ENCODE results near the gene COG2. TPM values are rescaled to one million over a fixed set of nuclear protein-coding genes. Genes with fewer than 3 reads are reported as not detected.

COG2 gene
- total and polyA plus RNA-seq, 2 of the 8 experiments (the other 6 are each of a cell fraction or from before 2014, with no cell fraction given): 10.3 to 36.7 TPM

DNA sequence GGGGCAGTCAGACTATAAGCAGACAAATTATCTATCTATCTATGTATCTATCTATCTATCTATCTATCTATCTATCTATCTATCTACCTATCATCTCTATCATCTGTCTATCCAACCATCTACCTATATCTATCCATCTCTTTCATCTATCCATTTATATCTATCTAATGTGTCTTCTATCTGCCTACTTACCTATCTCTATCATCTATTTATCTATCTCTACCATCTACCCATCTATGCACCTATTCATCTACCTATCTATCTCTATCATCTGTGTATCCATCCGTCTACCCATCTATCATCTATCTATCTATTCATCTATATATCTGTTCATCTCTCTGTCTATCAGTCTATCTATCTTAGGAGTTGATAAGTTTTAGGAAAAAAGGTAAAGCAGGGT, 10.8 kb upstream of the COG2 start:
- no peak for DNase-seq (ENCODE audit: low read depth in 1 of 2, low spot score in 2 of 2)
- no peak for FAIRE-seq
- ChIA-PET CTCF (ENCODE audit: partially characterized antibody) (interaction anchor here (3.5 kb wide), 1 partner anchor 11 kb away, joined by 11 read pairs; the partner anchor contains the start of gene COG2), POLR2A (ENCODE audit: partially characterized antibody) (no interaction called here)
- no peak overlapping the region for H2BK5ac ChIP-seq (ENCODE audit: low read depth, low read length)
- H2BK15ac ChIP-seq (ENCODE audit: low read length): no peak overlapping the region
- no peaks in the 10 kb centered on the region for H3K79me2 ChIP-seq (ENCODE audit: control insufficient read depth in 1 of 2, insufficient read depth in 2 of 2, low read length in 2 of 2)
- no peak overlapping the region for H2BK12ac ChIP-seq (ENCODE audit: low read depth, low read length)
- no peak overlapping the region for H2AK5ac ChIP-seq (ENCODE audit: low read depth, low read length)
- no peak overlapping the region for H3K18ac ChIP-seq (ENCODE audit: extremely low read depth, low read length)
- H4K8ac ChIP-seq (ENCODE audit: extremely low read depth, insufficient read depth, low read length): no peak overlapping the region
- no peaks in the 10 kb centered on the region for H3K27me3 ChIP-seq (replicated peaks in 1 of 4; ENCODE audit: control insufficient read depth in 3 of 4, extremely low read depth in 1 of 4, insufficient read depth in 3 of 4, low read length in 3 of 4)
- H3K56ac ChIP-seq (replicated peaks; ENCODE audit: insufficient read length, low read depth, low read length): peak overlapping the region; percentile 83
- no peak overlapping the region for H3K9ac ChIP-seq (replicated peaks in 1 of 4; ENCODE audit: extremely low read depth in 1 of 4, low read depth in 3 of 4, low read length in 3 of 4)
- no peak overlapping the region for H2AFZ ChIP-seq (ENCODE audit: low read length)
- H3K14ac ChIP-seq (ENCODE audit: insufficient read length): no peak overlapping the region
- H2BK20ac ChIP-seq (ENCODE audit: low read length): no peak overlapping the region
- no peaks in the 10 kb centered on the region for H4K20me1 ChIP-seq (replicated peaks in 1 of 2; ENCODE audit: control insufficient read depth in 1 of 2, insufficient read depth in 2 of 2, low read length in 2 of 2)
- H4K5ac ChIP-seq (ENCODE audit: insufficient read length, low read depth, low read length): no peak overlapping the region
- peaks cover 3% of the 10 kb centered on the region; the same call in 1 of the 2 replicates for H3K23me2 ChIP-seq (ENCODE audit: low read depth, low read length)
- no peak overlapping the region for H3K23ac ChIP-seq (ENCODE audit: insufficient read length)
- no peak overlapping the region for H3K27ac ChIP-seq (ENCODE audit: low read depth, low read length)
- no peaks in the 10 kb centered on the region for H3K9me3 ChIP-seq (ENCODE audit: insufficient read depth in 2 of 2, low read depth in 1 of 2, low read length in 1 of 2)
- no peak overlapping the region for H3K4me2 ChIP-seq (ENCODE audit: insufficient read depth in 1 of 2, low read depth in 2 of 2, low read length in 2 of 2)
- H3K4me3 ChIP-seq (ENCODE audit: extremely low read depth in 1 of 4, insufficient read depth in 2 of 4, low read depth in 3 of 4, low read length in 4 of 4): no peak overlapping the region
- H3K4ac ChIP-seq (replicated peaks; ENCODE audit: insufficient read length, low read depth, low read length): no peak overlapping the region
- H3K79me1 ChIP-seq (ENCODE audit: low read depth, low read length): no peaks in the 10 kb centered on the region
- H2BK120ac ChIP-seq (replicated peaks; ENCODE audit: low read depth, low read length): no peak overlapping the region
- WGBS, 2 experiments (ENCODE audit: extremely low coverage in 1 of 2, insufficient coverage in 1 of 2, insufficient read length in 1 of 2, insufficient replicate concordance in 2 of 2, low coverage in 1 of 2, low lambda C conversion rate in 2 of 2, missing lambda C conversion rate in 1 of 2): 76% methylated on average over 1 of the region's 1 CpG; no CpG with 5 or more reads in 1 of the 2 experiments
- H4K91ac ChIP-seq (replicated peaks; ENCODE audit: insufficient read length, low read length): no peak overlapping the region
- H3K36me3 ChIP-seq (ENCODE audit: control insufficient read depth in 2 of 4, insufficient read depth in 4 of 4, low read length in 3 of 4): no peaks in the 10 kb centered on the region
- 0 out of 7 replicates have a peak, but pooled peaks cover 0 to 2% (median 0%) of the 10 kb centered on the region in 4 experiments for H3K4me1 ChIP-seq (replicated peaks in 1 of 4; ENCODE audit: control insufficient read depth in 3 of 4, insufficient read depth in 4 of 4, low read length in 3 of 4)
- TF ChIP-seq NRF1 (IDR thresholded peaks at IDR 0.05; ENCODE audit: low read depth, low read length) (no peak), SRF (IDR thresholded peaks at IDR 0.05; ENCODE audit: low read depth, low read length) (no peak), RAD21 (IDR thresholded peaks at IDR 0.05 in 1 of 2, conservative IDR thresholded peaks at IDR 0.05 in 1 of 2; ENCODE audit: low read depth in 2 of 2, low read length in 2 of 2) (no peak), TCF12 (IDR thresholded peaks at IDR 0.05; ENCODE audit: low read depth, low read length) (no peak), BACH1 (IDR thresholded peaks at IDR 0.05; ENCODE audit: low read length) (no peak), TEAD4 (IDR thresholded peaks at IDR 0.05; ENCODE audit: low read depth, low read length) (no peak), ASH2L (IDR thresholded peaks at IDR 0.05; ENCODE audit: low read length) (no peak), E2F6 (IDR thresholded peaks at IDR 0.05) (no peak), CHD2 (IDR thresholded peaks at IDR 0.05; ENCODE audit: low read length) (no peak), POU5F1 (IDR thresholded peaks at IDR 0.05; ENCODE audit: low read depth, low read length) (no peak)

Measured in H1 (cell line).